SK-N-MC (cell line): Measurements from ENCODE around the gene STK40.

Experiments
- EZH2 ChIP-seq: fragments of 200-600 bp; sonication (generic); IDR thresholded peaks from one replicate; pipeline ENCODE4 v1.6.1; 2017; ENCODE audit warnings: antibody characterized with exemption
- POLR2AphosphoS5 ChIP-seq: IDR thresholded peaks from 2 replicates; pipeline ENCODE4 v1.6.1; 2012; ENCODE audit warnings: mild to moderate bottlenecking, low read depth, low read length, borderline replicate concordance

DNA sequence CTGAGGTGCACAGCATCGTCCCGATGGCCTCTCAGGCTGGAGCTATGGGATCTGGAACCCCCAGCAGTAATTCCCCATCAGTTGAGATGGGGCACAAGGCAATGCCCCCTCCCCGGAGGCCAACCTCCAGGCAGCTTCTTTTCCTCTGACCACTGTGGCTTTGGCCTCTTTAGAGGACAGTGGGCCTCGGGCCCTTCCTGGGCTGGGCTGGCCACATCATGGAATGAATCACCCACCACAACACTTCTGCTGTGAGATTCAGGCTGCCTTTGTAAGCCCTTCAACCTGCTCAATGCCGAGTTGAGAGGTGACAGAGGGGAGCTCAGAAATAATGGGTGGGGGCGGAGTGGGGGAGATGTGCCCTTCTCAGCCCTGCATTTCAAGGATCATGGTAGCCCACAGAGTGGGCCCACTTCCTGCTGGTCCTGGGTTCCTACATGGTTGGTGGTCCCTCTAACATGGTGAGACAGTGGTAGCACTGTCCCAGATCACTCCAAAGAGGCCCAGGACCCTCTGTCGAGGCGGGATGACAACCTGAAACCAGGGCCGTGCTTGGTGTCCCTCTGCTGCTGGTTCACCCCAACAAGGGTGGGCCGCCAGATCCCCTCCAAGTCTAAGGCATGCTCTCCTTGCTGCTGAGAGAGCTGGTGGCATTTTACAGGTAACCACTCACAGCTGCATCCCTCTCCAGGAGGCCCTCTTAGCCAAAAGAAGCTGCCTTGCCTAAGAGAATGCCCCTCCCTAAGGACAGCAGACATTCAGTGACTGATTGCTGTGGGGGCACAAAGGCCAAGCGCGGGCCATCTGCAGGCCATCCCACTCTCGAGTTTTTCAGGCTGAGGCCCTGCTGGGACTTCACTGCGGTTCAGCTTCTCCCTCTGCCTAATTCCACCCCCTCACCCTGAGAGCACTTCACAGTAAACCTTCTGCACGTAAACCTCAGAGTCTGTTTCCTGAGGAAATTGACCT is 32.5 kb downstream of the STK40 start:
- no peak for TF ChIP-seq EZH2
- TF ChIP-seq POLR2AphosphoS5 = no peak
